CD14-positive monocyte (primary cell): ENCODE results near the gene SHROOM2. TPM values are rescaled to one million over a fixed set of nuclear protein-coding genes. Genes with fewer than 3 reads are reported as not detected.

Experiments
- DNase-seq, 3 donors: peaks; one replicate each; pipeline ENCODE4 v3.0.0-alpha.2; 2011 to 2022
- H2AFZ ChIP-seq: 2 replicates; pipeline ENCODE4 v1.6.0; 2012; ENCODE audit warnings: mild to moderate bottlenecking, low read depth, low read length, inconsistent platforms; ENCODE audit not compliant: insufficient read depth, poor library complexity, severe bottlenecking
- H3K27ac ChIP-seq, 2 donors: 1 replicate in 1 of 2; 2 replicates in 1 of 2; pipeline ENCODE4 v1.5.1; 2012 to 2013; ENCODE audit warnings: low read length in 2 of 2, control low read depth in 1 of 2, inconsistent platforms in 1 of 2, low read depth in 1 of 2, mild to moderate bottlenecking in 1 of 2
- H3K27me3 ChIP-seq, 2 donors: one replicate each; pipeline versions ENCODE4 v1.6.0 to v1.6.1; 2011 to 2013; ENCODE audit warnings: low read length in 2 of 2; ENCODE audit not compliant: control insufficient read depth in 2 of 2, insufficient read depth in 2 of 2
- H3K36me3 ChIP-seq, 2 donors: replicated peaks in 1 of 2; 1 replicate in 1 of 2; 2 replicates in 1 of 2; pipeline versions ENCODE4 v1.5.1 to v1.6.1; 2012 to 2013; ENCODE audit warnings: low read length in 2 of 2, control low read depth in 1 of 2, inconsistent platforms in 1 of 2, mild to moderate bottlenecking in 1 of 2; ENCODE audit not compliant: insufficient read depth in 2 of 2, control insufficient read depth in 1 of 2
- H3K4me1 ChIP-seq, 2 donors: 1 replicate in 1 of 2; 2 replicates in 1 of 2; pipeline versions ENCODE4 v1.5.1 to v1.6.1; 2012 to 2013; ENCODE audit warnings: low read length in 2 of 2, control low read depth in 1 of 2, inconsistent platforms in 1 of 2, mild to moderate bottlenecking in 1 of 2, moderate library complexity in 1 of 2; ENCODE audit not compliant: insufficient read depth in 2 of 2, control insufficient read depth in 1 of 2
- H3K4me2 ChIP-seq: replicated peaks from 2 replicates; pipeline ENCODE3; 2012; ENCODE audit warnings: low read length, moderate library complexity, mild to moderate bottlenecking; ENCODE audit not compliant: poor library complexity, severe bottlenecking; ENCODE audit errors: extremely low read depth
- H3K4me3 ChIP-seq, 3 experiments: fragments of 200-600 bp in 1 of 3; sonication (generic) in 1 of 3; replicated peaks in 1 of 3; 1 replicate in 2 of 3; 2 replicates in 1 of 3; pipeline ENCODE4 v1.5.1; 2011 to 2013; ENCODE audit warnings: low read length in 3 of 3, mild to moderate bottlenecking in 3 of 3, control low read depth in 2 of 3, low read depth in 2 of 3, inconsistent platforms in 1 of 3, moderate library complexity in 1 of 3
- H3K79me2 ChIP-seq: 2 replicates; pipeline ENCODE4 v1.6.0; 2012; ENCODE audit warnings: mild to moderate bottlenecking, control low read depth, inconsistent platforms, low read length, moderate library complexity; ENCODE audit not compliant: insufficient read depth
- H3K9ac ChIP-seq: 2 replicates; pipeline ENCODE4 v1.6.0; 2017; ENCODE audit warnings: low read length, mild to moderate bottlenecking; ENCODE audit not compliant: insufficient read depth, poor library complexity, severe bottlenecking
- H3K9me3 ChIP-seq, 2 donors: replicated peaks in 1 of 2; 1 replicate in 1 of 2; 2 replicates in 1 of 2; pipeline versions ENCODE4 v1.5.1 to v1.6.1; 2012 to 2013; ENCODE audit warnings: low read length in 2 of 2, control low read depth in 1 of 2; ENCODE audit not compliant: control insufficient read depth in 1 of 2, insufficient read depth in 1 of 2
- H4K20me1 ChIP-seq: 2 replicates; pipeline ENCODE4 v1.6.0; 2012; ENCODE audit warnings: mild to moderate bottlenecking, low read length, control low read depth, moderate library complexity; ENCODE audit not compliant: insufficient read depth
- H3K27ac Mint-ChIP-seq, 7 donors: one replicate each; pipeline ENCODE4 v1.8.0; 2020; ENCODE audit warnings: mild to moderate bottlenecking in 7 of 7, mixed read lengths in 7 of 7, moderate library complexity in 6 of 7, inconsistent platforms in 2 of 7
- H3K27me3 Mint-ChIP-seq, 3 donors: one replicate each; pipeline ENCODE4 v1.8.0; 2021 to 2022; ENCODE audit warnings: low read depth in 3 of 3, mild to moderate bottlenecking in 3 of 3, mixed read lengths in 3 of 3, moderate library complexity in 3 of 3, inconsistent platforms in 1 of 3
- H3K36me3 Mint-ChIP-seq, 2 donors: one replicate each; pipeline ENCODE4 v1.8.0; 2020; ENCODE audit warnings: mixed read lengths in 2 of 2, inconsistent platforms in 1 of 2, mild to moderate bottlenecking in 1 of 2
- H3K4me1 Mint-ChIP-seq: one replicate; pipeline ENCODE4 v1.8.0; 2020; ENCODE audit warnings: mild to moderate bottlenecking, mixed read lengths
- H3K4me3 Mint-ChIP-seq, 2 donors: one replicate each; pipeline ENCODE4 v1.8.0; 2020; ENCODE audit warnings: mild to moderate bottlenecking in 2 of 2, mixed read lengths in 2 of 2, moderate library complexity in 1 of 2
- H3K9me3 Mint-ChIP-seq, 7 donors: one replicate each; pipeline ENCODE4 v1.8.0; 2020 to 2022; ENCODE audit warnings: mixed read lengths in 7 of 7, mild to moderate bottlenecking in 6 of 7, moderate library complexity in 6 of 7, inconsistent platforms in 2 of 7
- CTCF ChIP-seq: fragments of 200-600 bp; IDR thresholded peaks from one replicate; pipeline ENCODE4 v1.8.0; 2022; ENCODE audit warnings: antibody characterized with exemption, mild to moderate bottlenecking
- WGBS: methylation state at CpG from one replicate; pipeline ENCODE4 v1.1.5; 2013; ENCODE audit warnings: missing lambda C conversion rate; ENCODE audit not compliant: insufficient coverage; 5-methylcytosine and 5-hydroxymethylcytosine counted together
- intact Hi-C, 2 donors: fragments of 100-400 bp; cut with micrococcal nuclease; formaldehyde crosslinking; loops; one replicate each; pipeline versions ENCODE4 v1.15.0 to v1.15.1; 2023
- polyA plus RNA-seq, 3 donors: library from polyadenylated mRNA; depleted of rRNA in 1 of 3; unstranded in 2 of 3; stranded (reverse) in 1 of 3; fragments of 300-500 nt in 2 of 3; fragments of >200 nt in 1 of 3; fragmentation: Illumina TruSeq in 2 of 3; gene quantifications; 1 replicate in 2 of 3; 2 replicates in 1 of 3; pipeline ENCODE4 v1.2.3, GENCODE V29; 2012 to 2021

Gene SHROOM2
- polyA plus RNA-seq, 3 donors = not detected

DNA sequence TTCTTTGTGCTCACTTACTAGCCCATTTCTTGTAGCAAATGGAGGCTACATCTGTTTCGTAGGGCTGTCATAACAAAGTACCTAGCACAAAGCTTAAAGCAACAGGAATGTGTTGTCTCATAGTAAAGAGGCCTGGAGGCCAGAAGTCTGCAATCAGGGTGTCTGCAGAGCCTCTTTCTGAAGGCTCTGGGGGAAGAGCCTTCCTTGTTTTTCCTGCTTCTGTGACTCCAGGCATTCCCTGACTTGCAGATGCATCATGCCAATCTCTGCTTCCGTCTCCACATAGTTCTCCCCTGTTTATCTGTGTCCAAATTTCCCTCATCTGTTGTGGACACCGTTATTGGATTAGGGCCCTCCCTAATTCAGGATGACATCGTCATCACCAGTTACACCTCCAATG, 67.1 kb downstream of the SHROOM2 start:
- Histone ChIP-seq H3K4me2 (no peak overlapping the region), H3K9ac (no peak overlapping the region), H3K9me3 (no peaks in the 10 kb centered on the region), H3K27ac (no peak overlapping the region), H3K27me3 (peaks cover 3 to 6% of the 10 kb centered on the region in 2 donors), H3K79me2 (no peaks in the 10 kb centered on the region), H2AFZ (no peak overlapping the region), H3K4me1 (no peaks in the 10 kb centered on the region), H4K20me1 (no peaks in the 10 kb centered on the region), H3K4me3 (no peak overlapping the region), H3K36me3 (no peaks in the 10 kb centered on the region)
- no peak for TF ChIP-seq CTCF
- Mint-ChIP-seq H3K9me3 (peaks cover 0 to 3% (median 0%) of the 10 kb centered on the region in 7 donors), H3K27me3 (peaks cover 11 to 24% (median 14%) of the 10 kb centered on the region in 3 donors), H3K4me3 (no peak overlapping the region), H3K27ac (no peak overlapping the region), H3K4me1 (no peaks in the 10 kb centered on the region), H3K36me3 (no peaks in the 10 kb centered on the region)
- no peak for DNase-seq
- intact Hi-C loops = no loop called here
- 75% methylated on average over 2 of the region's 4 CpGs for WGBS

- Histone ChIP-seq H4K20me1 (no peaks in the 10 kb centered on the region), H3K9me3 (no peaks in the 10 kb centered on the region), H3K79me2 (no peaks in the 10 kb centered on the region), H2AFZ (no peak overlapping the region), H3K4me1 (no peaks in the 10 kb centered on the region), H3K27ac (no peak overlapping the region), H3K4me2 (no peak overlapping the region), H3K36me3 (no peaks in the 10 kb centered on the region), H3K9ac (no peak overlapping the region), H3K4me3 (no peak overlapping the region), H3K27me3 (peaks cover 3 to 6% of the 10 kb centered on the region in 2 donors)
- TF ChIP-seq CTCF = no peak
- Mint-ChIP-seq H3K4me1 (no peaks in the 10 kb centered on the region), H3K27ac (no peak overlapping the region), H3K36me3 (no peaks in the 10 kb centered on the region), H3K4me3 (peak overlapping the region in 1 of 2 donors; percentile 16), H3K9me3 (peaks cover 0 to 4% (median 2%) of the 10 kb centered on the region in 7 donors), H3K27me3 (peaks cover 11 to 27% (median 16%) of the 10 kb centered on the region in 3 donors)
- intact Hi-C loops = no loop called here
- DNase-seq = no peak
- 47% methylated on average over 3 of the region's 14 CpGs for WGBS
Observed at GRCh38 chrX:9855561-9856283, 69.5 kb downstream of the SHROOM2 start.
